AG04450 (cell line): ENCODE data around the gene FDPS. TPM values are rescaled to one million over a fixed set of nuclear protein-coding genes. Genes with fewer than 3 reads are reported as not detected.

Experiments used
- CTCF ChIA-PET: fragments of 300-600, 350-600 bp; formaldehyde crosslinking; extraction: SDS; loops from one replicate; lab custom pipeline; 2022; ENCODE audit warnings: antibody characterized with exemption, inconsistent platforms; lab: Charles Lee
- POLR2A ChIA-PET: fragments of 350-600 bp; formaldehyde crosslinking; extraction: SDS; loops from one replicate; lab custom pipeline; 2021; ENCODE audit warnings: antibody characterized with exemption, inconsistent platforms; lab: Yijun Ruan, JAX
- DNase-seq: peaks from one replicate; pipeline ENCODE4 v3.0.0-alpha.2; 2011; ENCODE audit warnings: low read depth, low spot score
- H3K27ac ChIP-seq: one replicate; pipeline ENCODE4 v1.5.1; 2012; ENCODE audit warnings: low read depth, low read length, control low read depth
- H3K27me3 ChIP-seq: one replicate; pipeline ENCODE4 v1.6.0; 2012; ENCODE audit warnings: low read length; ENCODE audit not compliant: control insufficient read depth, insufficient read depth
- H3K4me3 ChIP-seq: 2 replicates; pipeline ENCODE4 v1.5.1; 2011; ENCODE audit warnings: mild to moderate bottlenecking, low read depth, low read length, control low read depth
- H3K9me3 ChIP-seq: 2 replicates; pipeline ENCODE4 v1.5.1; 2012; ENCODE audit warnings: low read length; ENCODE audit not compliant: control insufficient read depth, insufficient read depth
- polyA plus RNA-seq: library from polyadenylated mRNA; depleted of rRNA; stranded (reverse); fragments of >200 nt; gene quantifications from 2 replicates; pipeline ENCODE4 v1.2.3, GENCODE V29; 2011
- TF ChIP-seq, protein P1 (sequence below): IDR thresholded peaks from 2 replicates; pipeline ENCODE4 v1.5.1; 2011; ENCODE audit warnings: low read depth, low read length, control low read depth, inconsistent platforms

FDPS gene
- polyA plus RNA-seq, 1 experiment, result 140 TPM

DNA sequence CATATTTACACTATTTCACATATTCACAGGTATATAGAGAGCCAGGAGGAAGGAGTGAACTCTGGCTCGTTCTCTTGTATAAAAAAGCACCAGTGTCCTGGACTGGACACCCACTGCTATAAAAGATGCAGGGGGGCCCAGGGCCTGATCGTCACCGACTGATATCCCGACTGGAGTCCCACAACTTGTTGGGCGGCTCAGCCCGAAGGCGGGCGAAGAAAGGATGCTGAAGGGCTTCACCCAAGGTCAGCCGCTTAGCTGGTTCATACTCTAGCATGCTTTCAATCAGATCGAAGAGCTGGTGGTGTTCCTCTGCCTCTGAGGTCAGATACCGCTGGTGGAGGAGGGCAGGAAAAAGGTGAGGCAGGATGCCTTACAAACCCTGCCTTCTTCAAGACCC, 45.6 kb upstream of the FDPS start:
- DNase-seq, result no peak
- ChIA-PET POLR2A (interaction anchor here (1.1 kb wide), 1 partner anchor 10 kb away, joined by 3 read pairs; the partner anchor contains the start of gene CLK2), CTCF (interaction anchor here (1.9 kb wide), 1 partner anchor 12 kb away, joined by 13 read pairs; no protein-coding TSS in a partner anchor)
- Histone ChIP-seq H3K27me3 (no peaks in the 10 kb centered on the region), H3K27ac (peak overlapping the region; percentile 39), H3K9me3 (no peaks in the 10 kb centered on the region; the same call in 1 of the 2 replicates), H3K4me3 (no peak overlapping the region)
- TF ChIP-seq, protein P1, sequence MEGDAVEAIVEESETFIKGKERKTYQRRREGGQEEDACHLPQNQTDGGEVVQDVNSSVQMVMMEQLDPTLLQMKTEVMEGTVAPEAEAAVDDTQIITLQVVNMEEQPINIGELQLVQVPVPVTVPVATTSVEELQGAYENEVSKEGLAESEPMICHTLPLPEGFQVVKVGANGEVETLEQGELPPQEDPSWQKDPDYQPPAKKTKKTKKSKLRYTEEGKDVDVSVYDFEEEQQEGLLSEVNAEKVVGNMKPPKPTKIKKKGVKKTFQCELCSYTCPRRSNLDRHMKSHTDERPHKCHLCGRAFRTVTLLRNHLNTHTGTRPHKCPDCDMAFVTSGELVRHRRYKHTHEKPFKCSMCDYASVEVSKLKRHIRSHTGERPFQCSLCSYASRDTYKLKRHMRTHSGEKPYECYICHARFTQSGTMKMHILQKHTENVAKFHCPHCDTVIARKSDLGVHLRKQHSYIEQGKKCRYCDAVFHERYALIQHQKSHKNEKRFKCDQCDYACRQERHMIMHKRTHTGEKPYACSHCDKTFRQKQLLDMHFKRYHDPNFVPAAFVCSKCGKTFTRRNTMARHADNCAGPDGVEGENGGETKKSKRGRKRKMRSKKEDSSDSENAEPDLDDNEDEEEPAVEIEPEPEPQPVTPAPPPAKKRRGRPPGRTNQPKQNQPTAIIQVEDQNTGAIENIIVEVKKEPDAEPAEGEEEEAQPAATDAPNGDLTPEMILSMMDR, result no peak

DNA sequence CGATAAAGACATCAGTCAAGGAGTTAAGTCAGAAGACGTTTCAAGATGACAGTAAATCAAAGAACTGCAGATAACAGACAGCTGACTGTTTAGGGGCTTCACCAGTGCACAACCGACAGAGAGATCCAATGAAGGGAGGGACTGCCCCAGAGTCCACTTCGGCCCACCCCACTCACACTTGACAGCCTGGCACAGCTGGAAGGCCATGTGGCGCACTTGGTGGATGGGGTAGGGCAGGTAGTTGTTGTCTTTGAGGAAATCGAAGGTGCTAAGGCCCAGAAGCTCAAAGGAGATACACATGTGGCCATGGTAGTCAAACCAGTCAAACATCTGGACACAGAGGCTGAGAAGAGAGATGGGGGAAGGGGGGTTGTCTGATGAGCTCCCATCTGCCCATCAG, 42.1 kb upstream of the FDPS start:
- Histone ChIP-seq H3K4me3 (no peak overlapping the region), H3K9me3 (no peaks in the 10 kb centered on the region; the same call in 1 of the 2 replicates), H3K27ac (no peak overlapping the region), H3K27me3 (no peaks in the 10 kb centered on the region)
- TF ChIP-seq, protein P1, result no peak
- POLR2A ChIA-PET, result no interaction called here
- DNase-seq, result no peak
- CTCF ChIA-PET, result interaction anchor here (0.9 to 2.9 kb wide), 3 partner anchors 16 to 94 kb away, joined by 3 to 19 read pairs (median 4); partner anchors contain the start of gene KRTCAP2

DNA sequence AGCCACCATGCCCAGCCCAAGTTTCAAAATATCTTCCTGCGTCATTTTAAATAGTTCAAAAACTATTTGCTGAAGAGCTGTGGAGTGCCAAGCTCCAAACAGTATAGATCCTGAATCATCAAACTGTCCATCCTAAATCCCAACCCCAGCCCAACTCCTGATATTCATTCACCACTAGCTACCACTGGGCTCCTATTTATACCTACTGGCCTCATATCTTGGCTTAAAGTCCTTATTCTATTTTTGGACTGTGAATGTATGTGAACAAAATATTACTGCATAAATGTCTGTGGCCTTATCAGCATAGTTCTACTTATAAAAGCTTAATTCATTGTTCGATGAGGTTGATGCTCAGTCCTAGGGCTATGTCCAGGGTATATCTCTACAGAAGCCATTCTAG, 41.3 kb upstream of the FDPS start:
- Histone ChIP-seq H3K27me3 (no peaks in the 10 kb centered on the region), H3K4me3 (no peak overlapping the region), H3K27ac (no peak overlapping the region), H3K9me3 (no peaks in the 10 kb centered on the region)
- DNase-seq, result no peak
- TF ChIP-seq, protein P1, result no peak
- POLR2A ChIA-PET, result no interaction called here
- CTCF ChIA-PET, result interaction anchor here (2.9 kb wide), 1 partner anchor 17 kb away, joined by 19 read pairs; no protein-coding TSS in a partner anchor

DNA sequence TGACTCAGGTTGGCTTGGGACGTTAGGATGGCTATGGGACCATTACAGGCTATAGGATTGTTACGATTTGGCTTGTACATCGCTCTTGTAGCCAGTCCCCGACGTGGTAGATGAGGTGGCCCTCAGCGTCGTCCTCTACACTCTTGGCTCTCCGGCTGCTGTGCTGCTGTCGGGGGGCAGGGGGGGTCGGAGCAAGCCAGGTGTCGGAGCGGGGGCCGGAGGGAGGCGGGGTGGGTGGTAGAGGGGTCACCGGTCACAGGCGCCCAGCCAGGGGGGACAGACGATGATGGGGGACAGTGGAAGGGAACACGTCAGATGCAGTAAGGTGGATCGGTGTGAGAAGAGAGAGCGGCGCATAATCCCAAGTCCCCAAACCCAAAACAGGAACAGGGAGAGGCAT, 40.0 kb upstream of the FDPS start:
- ChIA-PET CTCF (interaction anchor here (0.8 kb wide), 1 partner anchor 18 kb away, joined by 3 read pairs; no protein-coding TSS in a partner anchor), POLR2A (no interaction called here)
- Histone ChIP-seq H3K27me3 (no peaks in the 10 kb centered on the region), H3K9me3 (no peaks in the 10 kb centered on the region), H3K4me3 (no peak overlapping the region), H3K27ac (no peak overlapping the region)
- TF ChIP-seq, protein P1, result no peak
- no peak for DNase-seq

DNA sequence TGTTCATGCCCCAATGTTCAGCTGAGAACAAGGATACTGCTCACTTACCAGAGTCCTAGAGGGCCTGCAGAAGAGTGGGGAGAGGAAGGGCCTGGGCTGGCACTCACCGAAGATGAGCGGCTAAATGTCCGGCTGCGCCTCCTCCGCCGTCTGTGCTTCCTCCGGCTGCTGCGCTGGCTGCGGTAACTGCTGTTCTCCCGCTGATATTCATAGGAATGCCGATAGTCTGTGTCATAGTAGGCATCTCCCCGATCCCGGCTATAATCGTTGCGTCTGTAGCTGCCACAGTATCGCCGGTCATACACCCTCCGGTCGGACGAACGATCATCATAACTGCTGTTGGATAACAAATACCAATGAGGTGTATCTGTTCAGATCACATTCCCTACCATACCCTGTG, 39.3 kb upstream of the FDPS start:
- DNase-seq, result no peak
- H3K27ac ChIP-seq, result no peak overlapping the region
- TF ChIP-seq, protein P1, result no peak
- no peaks in the 10 kb centered on the region for H3K27me3 ChIP-seq
- no peaks in the 10 kb centered on the region for H3K9me3 ChIP-seq
- H3K4me3 ChIP-seq, result no peak overlapping the region
- CTCF ChIA-PET, result no interaction called here
- POLR2A ChIA-PET, result no interaction called here
